IMR-90 (cell line): Measurements from ENCODE around the gene OBP2B. TPM values are rescaled to one million over a fixed set of nuclear protein-coding genes. Genes with fewer than 3 reads are reported as not detected.

Source experiments
- ATAC-seq: fragments of 200-7000 bp; cut with Tn5 transposase; 2 replicates; pipeline ENCODE4 v1.9.1; 2020; ENCODE audit warnings: low read depth, mild to moderate bottlenecking, moderate library complexity
- BruUV-seq: library from RNA; stranded (reverse); fragments of 400-500 nt; replicated peaks from 2 replicates; lab custom pipeline; 2021; lab: Mats Ljungman, UMichigan
- CTCF ChIA-PET: fragments of 300-600 bp; formaldehyde crosslinking; extraction: SDS; loops from one replicate; lab custom pipeline; 2021; ENCODE audit warnings: antibody characterized with exemption; lab: Yijun Ruan, JAX
- POLR2A ChIA-PET: fragments of 300-600 bp; sonication (Branson Sonifier 250); formaldehyde crosslinking; loops from one replicate; lab custom pipeline; 2022; ENCODE audit warnings: antibody characterized with exemption; ENCODE audit not compliant: unreplicated experiment; lab: Charles Lee
- DNase-seq: peaks from one replicate; pipeline ENCODE4 v3.0.0; 2013
- H2AFZ ChIP-seq: replicated peaks from 2 replicates; pipeline ENCODE3; 2013; ENCODE audit warnings: low read length, mild to moderate bottlenecking; ENCODE audit not compliant: poor library complexity
- H2AK5ac ChIP-seq: 2 replicates; pipeline ENCODE4 v1.6.1; 2013; ENCODE audit warnings: low read depth, low read length, inconsistent platforms
- H2AK9ac ChIP-seq: replicated peaks from 2 replicates; pipeline ENCODE3; 2013; ENCODE audit warnings: mild to moderate bottlenecking, low read depth, low read length, moderate library complexity; ENCODE audit not compliant: poor library complexity
- H2BK120ac ChIP-seq: 2 replicates; pipeline ENCODE4 v1.6.1; 2013; ENCODE audit warnings: low read depth, low read length, inconsistent platforms
- H2BK15ac ChIP-seq: 3 replicates; pipeline ENCODE4 v1.6.1; 2013; ENCODE audit warnings: low read depth, low read length, inconsistent platforms
- H2BK20ac ChIP-seq: 2 replicates; pipeline ENCODE4 v1.6.1; 2013; ENCODE audit warnings: low read depth, mild to moderate bottlenecking, inconsistent platforms, low read length, moderate library complexity
- H2BK5ac ChIP-seq: 2 replicates; pipeline ENCODE4 v1.6.1; 2013; ENCODE audit warnings: mild to moderate bottlenecking, low read depth, low read length, inconsistent platforms; ENCODE audit not compliant: poor library complexity, severe bottlenecking
- H3K14ac ChIP-seq: replicated peaks from 2 replicates; pipeline ENCODE4 v1.6.1; 2013; ENCODE audit warnings: low read depth, low read length, inconsistent platforms
- H3K18ac ChIP-seq: 2 replicates; pipeline ENCODE4 v1.6.1; 2013; ENCODE audit warnings: low read depth, low read length, control low read depth
- H3K23ac ChIP-seq: 2 replicates; pipeline ENCODE4 v1.6.1; 2013; ENCODE audit warnings: low read depth, low read length, inconsistent platforms
- H3K27ac ChIP-seq: 2 replicates; pipeline ENCODE4 v1.5.1; 2013; ENCODE audit warnings: mild to moderate bottlenecking, control low read depth, low read length; ENCODE audit not compliant: insufficient read depth
- H3K27me3 ChIP-seq: 2 replicates; pipeline ENCODE4 v1.6.1; 2013; ENCODE audit warnings: low read length; ENCODE audit not compliant: control insufficient read depth, insufficient read depth
- H3K36me3 ChIP-seq: 2 replicates; pipeline ENCODE4 v1.6.1; 2013; ENCODE audit warnings: low read length, mixed read lengths; ENCODE audit not compliant: control insufficient read depth, insufficient read depth
- H3K4ac ChIP-seq: 2 replicates; pipeline ENCODE4 v1.6.1; 2013; ENCODE audit warnings: low read depth, low read length, inconsistent platforms
- H3K4me1 ChIP-seq: 2 replicates; pipeline ENCODE4 v1.6.1; 2013; ENCODE audit warnings: low read length, mixed read lengths; ENCODE audit not compliant: control insufficient read depth, insufficient read depth
- H3K4me2 ChIP-seq: 2 replicates; pipeline ENCODE4 v1.6.1; 2013; ENCODE audit warnings: low read depth, mild to moderate bottlenecking, control low read depth, low read length, moderate library complexity
- H3K4me3 ChIP-seq: 2 replicates; pipeline ENCODE4 v1.5.1; 2013; ENCODE audit warnings: low read depth, mild to moderate bottlenecking, control low read depth, low read length, moderate library complexity; ENCODE audit not compliant: insufficient read depth
- H3K56ac ChIP-seq: 2 replicates; pipeline ENCODE4 v1.6.1; 2013; ENCODE audit warnings: low read length, inconsistent platforms; ENCODE audit not compliant: insufficient read depth; ENCODE audit errors: extremely low read depth
- H3K79me1 ChIP-seq, 2 experiments: 2 replicates each; pipeline ENCODE4 v1.6.1; 2013; ENCODE audit warnings: low read length in 2 of 2, inconsistent platforms in 1 of 2, low read depth in 1 of 2
- H3K9ac ChIP-seq: 2 replicates; pipeline ENCODE4 v1.6.1; 2013; ENCODE audit warnings: low read depth, low read length, control low read depth
- H3K9me1 ChIP-seq: 2 replicates; pipeline ENCODE4 v1.6.1; 2013; ENCODE audit warnings: low read length, inconsistent platforms; ENCODE audit not compliant: insufficient read depth
- H3K9me3 ChIP-seq: 2 replicates; pipeline ENCODE4 v1.6.1; 2013; ENCODE audit warnings: low read length; ENCODE audit not compliant: control insufficient read depth, insufficient read depth
- H4K20me1 ChIP-seq: 2 replicates; pipeline ENCODE4 v1.6.1; 2013; ENCODE audit warnings: low read length, inconsistent platforms; ENCODE audit not compliant: insufficient read depth
- H4K5ac ChIP-seq: 2 replicates; pipeline ENCODE4 v1.6.1; 2013; ENCODE audit warnings: mild to moderate bottlenecking, low read depth, low read length, control low read depth
- H4K8ac ChIP-seq, 2 experiments: 2 replicates each; pipeline ENCODE4 v1.6.1; 2013; ENCODE audit warnings: low read depth in 2 of 2, low read length in 2 of 2, control low read depth in 1 of 2, inconsistent platforms in 1 of 2
- H4K91ac ChIP-seq: 2 replicates; pipeline ENCODE4 v1.6.1; 2013; ENCODE audit warnings: low read depth, low read length, inconsistent platforms; ENCODE audit not compliant: insufficient read depth
- BHLHE40 ChIP-seq: fragments of 150-350 bp; IDR thresholded peaks from 2 replicates; pipeline ENCODE4 v1.6.1; 2016; ENCODE audit warnings: mild to moderate bottlenecking, low read depth, low read length
- CEBPB ChIP-seq: IDR thresholded peaks from 2 replicates; pipeline ENCODE4 v1.6.1; 2012; ENCODE audit warnings: low read depth, low read length, improper control_type of control experiment
- CHD1 ChIP-seq: IDR thresholded peaks from 2 replicates; pipeline ENCODE4 v1.6.1; 2012; ENCODE audit warnings: low read depth, low read length, improper control_type of control experiment
- CTCF ChIP-seq: conservative IDR thresholded peaks from 2 replicates; pipeline ENCODE4 v1.5.1; 2012; ENCODE audit warnings: mild to moderate bottlenecking, low read depth, low read length, improper control_type of control experiment
- ELK1 ChIP-seq: fragments of 150-350 bp; IDR thresholded peaks from 2 replicates; pipeline ENCODE4 v1.6.1; 2016; ENCODE audit warnings: low read depth, mild to moderate bottlenecking, low read length, moderate library complexity, borderline replicate concordance
- FOS ChIP-seq: fragments of 150-350 bp; IDR thresholded peaks from 2 replicates; pipeline ENCODE4 v1.6.1; 2016; ENCODE audit warnings: low read depth, low read length
- MAFK ChIP-seq: IDR thresholded peaks from 2 replicates; pipeline ENCODE4 v1.6.1; 2012; ENCODE audit warnings: low read depth, low read length, improper control_type of control experiment
- MAZ ChIP-seq: IDR thresholded peaks from 2 replicates; pipeline ENCODE4 v1.6.1; 2012; ENCODE audit warnings: low read depth, mild to moderate bottlenecking, low read length, improper control_type of control experiment, moderate library complexity, borderline replicate concordance
- MXI1 ChIP-seq: IDR thresholded peaks from 2 replicates; pipeline ENCODE4 v1.6.1; 2012; ENCODE audit warnings: low read depth, mild to moderate bottlenecking, low read length, moderate library complexity, borderline replicate concordance
- POLR2A ChIP-seq: IDR thresholded peaks from 2 replicates; pipeline ENCODE4 v1.6.1; 2012; ENCODE audit warnings: mild to moderate bottlenecking, low read depth, low read length
- RAD21 ChIP-seq: IDR thresholded peaks from 2 replicates; pipeline ENCODE4 v1.6.1; 2012; ENCODE audit warnings: low read length, improper control_type of control experiment
- RCOR1 ChIP-seq: IDR thresholded peaks from 2 replicates; pipeline ENCODE4 v1.6.1; 2012; ENCODE audit warnings: mild to moderate bottlenecking, low read length, improper control_type of control experiment; ENCODE audit not compliant: insufficient replicate concordance
- RFX5 ChIP-seq: IDR thresholded peaks from 2 replicates; pipeline ENCODE4 v1.8.0; 2012; ENCODE audit warnings: low read depth, mild to moderate bottlenecking, low read length, moderate library complexity
- SMC3 ChIP-seq: fragments of 150-350 bp; IDR thresholded peaks from 2 replicates; pipeline ENCODE4 v1.6.1; 2016; ENCODE audit warnings: low read depth, mild to moderate bottlenecking, antibody characterized with exemption, low read length, moderate library complexity
- WGBS, 2 experiments: methylation state at CpG; one replicate each; pipeline versions ENCODE4 v1.1.5 to v1.1.7; 2013; ENCODE audit warnings: missing lambda C conversion rate in 2 of 2; ENCODE audit not compliant: insufficient read length in 1 of 2; ENCODE audit errors: extremely low coverage in 2 of 2; 5-methylcytosine and 5-hydroxymethylcytosine counted together
- dilution Hi-C: fragments of 300-500 bp; cut with HindIII; formaldehyde crosslinking; loops from one replicate; pipeline ENCODE4 v1.14.3; 2018; ENCODE audit warnings: low sequenced_read_pairs; ENCODE audit not compliant: unreplicated experiment
- in situ Hi-C: fragments of 300-500 bp; cut with MboI; formaldehyde crosslinking; loops from 3 replicates; pipeline ENCODE4 v1.14.3; 2019; ENCODE audit warnings: low sequenced_read_pairs, inconsistent platforms, mixed read lengths
- intact Hi-C: fragments of 100-400 bp; cut with micrococcal nuclease; formaldehyde crosslinking; loops from 2 replicates; pipeline ENCODE4 v1.10.0; 2022
- polyA plus RNA-seq, 3 experiments: library from polyadenylated mRNA; depleted of rRNA; stranded (reverse); fragments of >200 nt; gene quantifications; 2 replicates each; pipeline ENCODE4 v1.2.3, GENCODE V29; 2012; ENCODE audit warnings: low replicate concordance in 1 of 3
- total RNA-seq: library from RNA; depleted of rRNA; stranded (reverse); fragments of >200 nt; gene quantifications from 2 replicates; pipeline ENCODE4 v1.2.3, GENCODE V29; 2012

OBP2B gene
- total and polyA plus RNA-seq, 2 of the 4 experiments (the other 2 are of a cell fraction), result not detected

- Histone ChIP-seq H4K91ac (no peak overlapping the region), H3K4ac (no peak overlapping the region), H2BK120ac (no peak overlapping the region), H3K18ac (no peak overlapping the region), H4K5ac (no peak overlapping the region), H3K27me3 (peaks cover 31% of the 10 kb centered on the region), H4K8ac (no peak overlapping the region), H3K4me1 (no peaks in the 10 kb centered on the region), H3K9ac (no peak overlapping the region), H3K4me2 (no peak overlapping the region), H3K23ac (no peak overlapping the region), H3K9me1 (no peaks in the 10 kb centered on the region), H3K79me1 (no peaks in the 10 kb centered on the region), H2AK5ac (no peak overlapping the region), H2BK15ac (no peak overlapping the region), H3K4me3 (no peak overlapping the region), H3K14ac (no peak overlapping the region), H3K36me3 (no peaks in the 10 kb centered on the region), H2BK5ac (no peak overlapping the region), H3K56ac (no peak overlapping the region), H2AFZ (no peak overlapping the region), H4K20me1 (no peaks in the 10 kb centered on the region), H3K9me3 (no peaks in the 10 kb centered on the region), H2BK20ac (no peak overlapping the region), H3K27ac (no peak overlapping the region), H2AK9ac (no peak overlapping the region)
- TF ChIP-seq FOS (no peak), RCOR1 (no peak), MXI1 (no peak), MAZ (no peak), ELK1 (no peak), SMC3 (no peak), BHLHE40 (no peak), CTCF (no peak), CHD1 (no peak), POLR2A (no peak), CEBPB (no peak), RAD21 (no peak), RFX5 (no peak), MAFK (no peak)
- in situ Hi-C loops (no loop called here), dilution Hi-C loops (no loop called here), intact Hi-C loops (no loop called here)
- BruUV-seq, result no TSS peak
- CTCF ChIA-PET, result interaction anchor here (0.6 kb wide), 1 partner anchor 365 kb away, joined by 3 read pairs; no protein-coding TSS in a partner anchor
- ATAC-seq (no peak), DNase-seq (no peak)
- 88% methylated on average over 3 of the region's 8 CpGs; no CpG with 5 or more reads in 1 of the 2 experiments for WGBS, 2 experiments
- POLR2A ChIA-PET, result no interaction called here
Observed at GRCh38 chr9:133204993-133205336, 4.1 kb downstream of the OBP2B start.
